GM10248 (cell line): ENCODE data around the gene SLC35F3.
A peak's percentile ranks its signal among the peaks of the same experiment; 100 is the strongest.

Experiments
- CTCF ChIA-PET: fragments of 300-600 bp; sonication (Branson Sonifier 250); formaldehyde crosslinking; extraction: SDS; loops from one replicate; lab custom pipeline; 2021; ENCODE audit warnings: antibody characterized with exemption; lab: Yijun Ruan, JAX
- POLR2A ChIA-PET: fragments of 350-650 bp; sonication (Branson Sonifier 250); formaldehyde crosslinking; extraction: SDS; loops from one replicate; lab custom pipeline; 2020; ENCODE audit warnings: antibody characterized with exemption; lab: Yijun Ruan, JAX
- DNase-seq: peaks from one replicate; pipeline ENCODE4 v3.0.0; 2012; ENCODE audit errors: extremely low spot score
- TF ChIP-seq, protein P1 (sequence below): IDR thresholded peaks from 2 replicates; pipeline ENCODE4 v1.5.1; 2012; ENCODE audit warnings: mild to moderate bottlenecking, low read depth; ENCODE audit errors: extremely low read depth, missing control alignments, control extremely low read depth

SLC35F3 gene

DNA sequence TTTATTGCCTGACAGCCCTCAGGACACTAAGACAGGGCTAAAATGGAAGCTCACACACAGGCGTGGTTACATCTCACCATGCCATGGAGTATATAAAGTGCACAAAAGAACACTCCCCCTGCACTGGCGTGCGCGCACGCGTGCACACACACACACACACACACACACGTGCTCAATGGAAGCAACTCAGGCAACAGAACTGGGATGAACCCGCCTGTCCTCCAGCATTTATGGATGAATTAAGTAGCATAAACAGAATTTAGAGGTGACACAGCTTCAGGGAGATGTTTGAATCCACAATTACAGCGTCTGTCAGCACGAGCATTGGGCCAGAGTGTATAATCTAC is 322.3 kb downstream of the SLC35F3 start:
- POLR2A ChIA-PET = no interaction called here
- TF ChIP-seq, protein P1, sequence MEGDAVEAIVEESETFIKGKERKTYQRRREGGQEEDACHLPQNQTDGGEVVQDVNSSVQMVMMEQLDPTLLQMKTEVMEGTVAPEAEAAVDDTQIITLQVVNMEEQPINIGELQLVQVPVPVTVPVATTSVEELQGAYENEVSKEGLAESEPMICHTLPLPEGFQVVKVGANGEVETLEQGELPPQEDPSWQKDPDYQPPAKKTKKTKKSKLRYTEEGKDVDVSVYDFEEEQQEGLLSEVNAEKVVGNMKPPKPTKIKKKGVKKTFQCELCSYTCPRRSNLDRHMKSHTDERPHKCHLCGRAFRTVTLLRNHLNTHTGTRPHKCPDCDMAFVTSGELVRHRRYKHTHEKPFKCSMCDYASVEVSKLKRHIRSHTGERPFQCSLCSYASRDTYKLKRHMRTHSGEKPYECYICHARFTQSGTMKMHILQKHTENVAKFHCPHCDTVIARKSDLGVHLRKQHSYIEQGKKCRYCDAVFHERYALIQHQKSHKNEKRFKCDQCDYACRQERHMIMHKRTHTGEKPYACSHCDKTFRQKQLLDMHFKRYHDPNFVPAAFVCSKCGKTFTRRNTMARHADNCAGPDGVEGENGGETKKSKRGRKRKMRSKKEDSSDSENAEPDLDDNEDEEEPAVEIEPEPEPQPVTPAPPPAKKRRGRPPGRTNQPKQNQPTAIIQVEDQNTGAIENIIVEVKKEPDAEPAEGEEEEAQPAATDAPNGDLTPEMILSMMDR = no peak
- CTCF ChIA-PET = interaction anchor here (1.1 to 3.5 kb wide), 2 partner anchors 9 to 14 kb away, joined by 4 to 18 read pairs; no protein-coding TSS in a partner anchor
- DNase-seq = no peak

DNA sequence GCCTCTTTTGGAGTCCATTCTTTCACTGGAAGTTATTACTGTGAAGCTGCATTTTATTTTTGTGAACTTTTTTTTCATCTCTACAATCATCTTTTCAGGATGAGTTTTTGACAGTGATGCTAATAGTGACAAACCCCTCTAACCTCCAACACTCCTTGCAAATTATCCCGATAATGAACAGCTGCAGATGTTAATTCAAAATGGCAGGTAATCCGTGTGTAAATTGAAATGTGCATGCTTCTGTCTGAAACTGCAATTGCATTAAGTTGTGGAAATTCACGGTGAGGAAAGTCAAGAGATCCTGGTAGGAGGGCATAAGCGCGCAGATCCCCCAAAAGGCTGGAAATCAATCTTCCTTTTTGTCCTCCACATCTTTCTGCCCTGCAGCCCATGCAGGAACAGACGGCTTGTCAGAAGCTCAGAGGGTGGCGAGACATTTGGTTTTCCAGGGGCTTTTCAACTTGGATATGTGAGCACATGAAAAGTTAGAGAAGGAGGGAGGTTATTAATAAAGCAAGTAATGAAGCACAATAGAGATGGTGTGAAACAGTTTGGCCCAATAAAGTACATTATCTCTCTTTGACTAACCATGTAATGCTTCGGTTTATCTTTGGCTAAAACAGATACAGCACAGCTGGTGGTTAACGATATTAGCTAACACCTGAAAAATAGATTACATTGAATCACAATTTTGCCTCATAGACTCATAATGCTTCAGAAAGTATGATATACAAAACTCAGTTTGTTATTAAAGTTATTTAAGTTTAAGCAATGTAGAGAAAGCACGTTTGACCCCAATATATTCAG is 325.3 kb downstream of the SLC35F3 start:
- DNase-seq = no peak
- CTCF ChIA-PET = interaction anchor here (0.8 to 1.7 kb wide), 4 partner anchors 9 to 80 kb away, joined by 3 to 7 read pairs (median 4); no protein-coding TSS in a partner anchor
- TF ChIP-seq, protein P1 = no peak
- POLR2A ChIA-PET = no interaction called here

DNA sequence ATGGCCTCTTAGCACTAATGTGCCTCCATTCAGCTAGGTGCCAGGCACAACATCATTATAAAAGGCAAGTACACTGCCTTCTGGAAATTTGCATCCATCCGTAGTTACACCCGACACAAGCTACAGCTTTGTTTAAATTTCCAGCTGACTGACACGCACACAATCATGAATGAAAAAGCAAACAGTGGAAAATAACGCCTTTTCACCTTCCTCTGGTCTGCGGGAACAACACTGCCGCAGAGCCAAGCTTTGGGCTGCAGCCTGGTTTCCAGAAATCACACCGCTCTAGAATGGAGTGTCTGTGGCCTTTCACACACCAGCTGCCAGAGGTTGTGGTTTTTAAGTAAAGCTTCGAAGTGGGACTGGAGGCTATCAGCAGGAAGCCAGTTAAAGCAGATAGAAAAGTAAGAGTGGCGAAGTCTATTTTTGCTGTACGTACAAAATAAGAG is 326.0 kb downstream of the SLC35F3 start:
- peak; percentile 29 for DNase-seq
- ChIA-PET CTCF (interaction anchor here (0.8 to 1.7 kb wide), 4 partner anchors 10 to 79 kb away, joined by 3 to 7 read pairs (median 4); no protein-coding TSS in a partner anchor), POLR2A (no interaction called here)
- TF ChIP-seq, protein P1 = no peak

DNA sequence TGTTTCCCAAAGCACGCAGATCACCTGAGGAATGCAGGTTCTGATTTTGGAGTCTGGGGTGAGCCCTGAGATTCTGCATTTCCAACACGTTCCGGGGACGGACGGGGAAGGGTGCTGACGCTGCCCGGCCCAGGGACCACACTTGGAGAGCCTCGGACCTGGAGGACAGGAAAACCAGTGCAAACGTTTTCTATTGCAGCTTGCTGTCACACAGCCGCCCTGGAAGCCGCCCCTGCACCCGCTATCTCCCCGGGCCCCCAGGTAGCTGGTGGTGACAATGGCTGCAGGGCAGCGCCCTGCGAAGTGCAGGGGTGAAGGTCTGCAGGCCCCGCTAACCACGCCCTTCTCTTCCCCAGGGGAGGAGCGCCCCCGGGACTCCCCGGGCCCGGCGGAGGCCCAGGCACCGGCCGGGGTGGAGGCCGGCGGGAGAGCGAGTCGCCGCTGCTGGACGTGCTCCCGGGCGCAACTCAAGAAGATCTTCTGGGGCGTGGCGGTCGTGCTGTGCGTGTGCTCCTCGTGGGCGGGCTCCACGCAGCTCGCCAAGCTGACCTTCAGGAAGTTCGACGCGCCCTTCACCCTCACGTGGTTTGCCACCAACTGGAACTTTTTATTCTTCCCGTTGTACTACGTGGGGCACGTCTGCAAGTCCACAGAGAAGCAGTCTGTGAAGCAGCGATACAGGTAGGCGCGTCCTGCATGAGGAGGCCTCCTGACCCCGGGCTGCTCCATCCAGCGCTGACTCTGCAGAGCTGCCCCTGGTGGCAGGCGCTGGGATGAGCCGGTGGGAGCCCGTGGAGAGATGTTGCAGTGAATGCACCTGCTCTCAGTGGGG is 326.8 kb downstream of the SLC35F3 start:
- DNase-seq = peak; percentile 38
- TF ChIP-seq, protein P1 = no peak
- ChIA-PET CTCF (interaction anchor here (1.7 kb wide), 1 partner anchor 10 kb away, joined by 7 read pairs; no protein-coding TSS in a partner anchor), POLR2A (no interaction called here)

DNA sequence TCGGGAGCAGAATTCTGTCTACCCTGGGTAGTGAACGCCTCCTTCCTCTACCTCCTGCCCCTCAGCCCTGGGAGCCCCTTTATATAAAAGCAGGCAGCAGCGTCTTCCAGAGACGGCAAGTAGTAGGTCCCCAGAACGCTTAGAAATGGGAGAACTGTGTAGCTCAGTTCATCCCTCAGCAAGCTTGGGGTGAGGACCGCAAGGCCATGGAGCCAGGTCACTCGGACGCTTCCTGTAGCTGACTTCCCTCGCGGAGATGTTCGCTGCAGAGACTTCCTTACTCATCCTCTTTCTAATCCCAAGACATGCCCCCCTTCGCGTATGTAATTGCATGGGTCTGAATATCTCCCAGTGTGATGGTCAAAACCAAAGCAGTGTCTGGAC is 327.4 kb downstream of the SLC35F3 start:
- no peak for DNase-seq
- TF ChIP-seq, protein P1 = no peak
- ChIA-PET POLR2A (no interaction called here), CTCF (interaction anchor here (1.7 kb wide), 1 partner anchor 11 kb away, joined by 7 read pairs; no protein-coding TSS in a partner anchor)

DNA sequence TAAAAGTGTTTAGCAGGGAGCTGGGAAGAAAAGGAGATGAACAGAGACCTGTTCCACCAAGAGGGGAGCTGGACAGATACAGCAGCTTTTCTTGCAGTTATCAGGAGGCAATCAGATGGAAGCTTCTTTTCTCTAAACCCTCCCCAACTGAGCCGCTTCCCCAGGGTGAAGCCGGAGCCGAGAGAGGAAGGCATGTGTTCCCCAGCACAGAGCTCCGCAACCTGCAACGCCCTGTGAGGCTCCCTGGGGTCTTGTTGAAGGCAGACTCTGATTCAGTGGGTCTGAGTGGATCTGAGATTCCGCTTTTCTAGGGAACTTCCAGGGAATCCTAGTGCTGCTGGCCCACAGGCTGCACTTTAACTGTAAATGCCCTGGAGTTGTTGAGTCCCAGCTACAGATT is 329.7 kb downstream of the SLC35F3 start:
- POLR2A ChIA-PET = no interaction called here

More for the DNA sequence above, 329.7 kb downstream of the SLC35F3 start:
- CTCF ChIA-PET = interaction anchor here (1.1 to 1.9 kb wide), 3 partner anchors 9 to 76 kb away, joined by 3 to 5 read pairs (median 5); no protein-coding TSS in a partner anchor
- DNase-seq = no peak
- TF ChIP-seq, protein P1 = no peak
